Keratinocyte (primary cell): ENCODE data around the gene IL6R. TPM values are rescaled to one million over a fixed set of nuclear protein-coding genes. Genes with fewer than 3 reads are reported as not detected.

Experiments used
- DNase-seq: peaks from one replicate; pipeline ENCODE4 v3.0.0-alpha.2; 2011; ENCODE audit warnings: low read depth, missing footprints, low spot score
- FAIRE-seq: peaks from 2 replicates; lab custom pipeline; 2011; peaks lifted over from hg19 to GRCh38; lab: Jason Lieb, UNC
- H2AFZ ChIP-seq: 2 replicates; pipeline ENCODE4 v1.6.0; 2012; ENCODE audit warnings: low read length, control low read depth, inconsistent platforms; ENCODE audit not compliant: control insufficient read depth
- H3K27ac ChIP-seq: 2 replicates; pipeline ENCODE4 v1.5.1; 2011; ENCODE audit warnings: low read length; ENCODE audit not compliant: control insufficient read depth, insufficient read depth
- H3K27me3 ChIP-seq: 3 replicates; pipeline ENCODE4 v1.6.0; 2011; ENCODE audit warnings: low read length; ENCODE audit not compliant: control insufficient read depth, insufficient read depth; ENCODE audit errors: extremely low read depth
- H3K36me3 ChIP-seq, 2 experiments: 2 replicates in 1 of 2; 3 replicates in 1 of 2; pipeline ENCODE4 v1.5.1; 2011; ENCODE audit warnings: low read length in 2 of 2, mild to moderate bottlenecking in 1 of 2; ENCODE audit not compliant: control insufficient read depth in 2 of 2, insufficient read depth in 2 of 2; ENCODE audit errors: extremely low read depth in 1 of 2
- H3K4me1 ChIP-seq: 3 replicates; pipeline ENCODE4 v1.5.1; 2011; ENCODE audit warnings: low read length; ENCODE audit not compliant: control insufficient read depth, insufficient read depth; ENCODE audit errors: extremely low read depth
- H3K4me2 ChIP-seq: 3 replicates; pipeline ENCODE4 v1.6.0; 2011; ENCODE audit warnings: low read depth, low read length; ENCODE audit not compliant: control insufficient read depth, insufficient read depth; ENCODE audit errors: extremely low read depth
- H3K4me3 ChIP-seq, 3 experiments: fragments of 200-600 bp in 1 of 3; sonication (generic) in 1 of 3; 2 replicates in 2 of 3; 3 replicates in 1 of 3; pipeline ENCODE4 v1.5.1; 2011 to 2016; ENCODE audit warnings: low read length in 3 of 3, mild to moderate bottlenecking in 3 of 3, control low read depth in 2 of 3, inconsistent platforms in 1 of 3, low read depth in 1 of 3, mixed read lengths in 1 of 3, mixed run types in 1 of 3, moderate library complexity in 1 of 3; ENCODE audit not compliant: control insufficient read depth in 2 of 3, insufficient read depth in 2 of 3; ENCODE audit errors: extremely low read depth in 1 of 3
- H3K79me2 ChIP-seq: 2 replicates; pipeline ENCODE4 v1.6.0; 2012; ENCODE audit warnings: low read length; ENCODE audit not compliant: control insufficient read depth, insufficient read depth
- H3K9ac ChIP-seq: 3 replicates; pipeline ENCODE4 v1.6.0; 2011; ENCODE audit warnings: low read length; ENCODE audit not compliant: control insufficient read depth, insufficient read depth; ENCODE audit errors: extremely low read depth
- H3K9me1 ChIP-seq: 3 replicates; pipeline ENCODE4 v1.6.0; 2011; ENCODE audit warnings: low read length; ENCODE audit not compliant: control insufficient read depth, insufficient read depth; ENCODE audit errors: extremely low read depth
- H3K9me3 ChIP-seq: 2 replicates; pipeline ENCODE4 v1.5.1; 2012; ENCODE audit warnings: low read depth, low read length; ENCODE audit not compliant: control insufficient read depth
- H4K20me1 ChIP-seq: 3 replicates; pipeline ENCODE4 v1.6.0; 2011; ENCODE audit warnings: low read length; ENCODE audit not compliant: control insufficient read depth, insufficient read depth; ENCODE audit errors: extremely low read depth
- CTCF ChIP-seq, 3 experiments: IDR thresholded peaks in 1 of 3; conservative IDR thresholded peaks in 1 of 3; optimal IDR thresholded peaks in 1 of 3; 2 replicates in 2 of 3; 3 replicates in 1 of 3; pipeline versions ENCODE3 to v1.5.1; 2011; ENCODE audit warnings: low read length in 3 of 3, mild to moderate bottlenecking in 3 of 3, moderate library complexity in 2 of 3, control low read depth in 1 of 3, inconsistent platforms in 1 of 3; ENCODE audit not compliant: insufficient read depth in 2 of 3; ENCODE audit errors: extremely low read depth in 1 of 3
- EZH2 ChIP-seq: IDR thresholded peaks from one replicate; pipeline ENCODE4 v1.6.1; 2012; ENCODE audit warnings: inconsistent platforms, mild to moderate bottlenecking, low read length, moderate library complexity
- dilution Hi-C: fragments of 300-500 bp; cut with MboI; formaldehyde crosslinking; loops from one replicate; pipeline ENCODE4 v1.7.0; 2020; ENCODE audit warnings: low sequenced_read_pairs; ENCODE audit not compliant: extremely low pct_ligation_motif_present
- polyA plus RNA-seq, 5 experiments: library from polyadenylated mRNA; depleted of rRNA in 3 of 5; stranded (reverse) in 3 of 5; stranded (forward) in 1 of 5; unstranded in 1 of 5; fragments of >200 nt; gene quantifications; 1 replicate in 1 of 5; 2 replicates in 3 of 5; 3 replicates in 1 of 5; pipeline versions ENCODE4 v1.2.1 to v1.2.3, GENCODE V29; 2011 to 2012; ENCODE audit warnings: missing spikeins in 2 of 5, low read depth in 1 of 5, low replicate concordance in 1 of 5

IL6R gene
- polyA plus RNA-seq, 1 donor (not counting 4 experiments of a cell fraction or from before 2014, with no cell fraction given): 12.6 TPM

DNA sequence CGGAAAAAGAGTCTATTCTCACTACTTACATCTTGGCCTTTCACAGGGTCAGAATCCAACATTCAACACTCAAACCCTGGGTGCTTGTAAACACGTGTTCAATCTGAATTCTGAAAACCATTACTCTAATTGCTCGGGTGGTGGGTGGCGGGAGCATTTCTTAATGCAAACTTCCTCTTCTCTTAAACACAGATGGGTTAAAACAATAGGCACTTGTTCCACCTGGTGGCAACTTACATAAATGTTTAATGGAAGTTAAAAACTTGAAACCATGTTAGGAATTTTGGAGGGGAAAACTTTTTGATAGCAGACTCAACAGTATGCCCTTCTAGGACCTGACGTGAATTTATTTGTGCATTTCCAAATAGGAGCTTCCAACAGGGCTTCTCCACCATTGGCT lies 73.5 kb downstream of the IL6R start:
- H4K20me1 ChIP-seq: no peaks in the 10 kb centered on the region
- H3K36me3 ChIP-seq: no peaks in the 10 kb centered on the region
- dilution Hi-C loops: no loop called here
- no peak overlapping the region for H3K4me3 ChIP-seq
- H3K27me3 ChIP-seq: no peaks in the 10 kb centered on the region
- H3K79me2 ChIP-seq: no peaks in the 10 kb centered on the region
- no peak overlapping the region for H3K27ac ChIP-seq
- peak in 1 of 3 experiments; percentile 18 for TF ChIP-seq CTCF (optimal IDR thresholded peaks at IDR 0.05 in 1 of 3, IDR thresholded peaks at IDR 0.05 in 1 of 3, conservative IDR thresholded peaks at IDR 0.05 in 1 of 3; ENCODE audit: extremely low read depth in 1 of 3, insufficient read depth in 2 of 3, low read length in 3 of 3)
- TF ChIP-seq EZH2: no peak
- H3K9me3 ChIP-seq: no peaks in the 10 kb centered on the region
- no peak overlapping the region for H2AFZ ChIP-seq
- no peak for FAIRE-seq
- no peaks in the 10 kb centered on the region for H3K9me1 ChIP-seq
- no peak for DNase-seq
- no peak overlapping the region for H3K4me2 ChIP-seq
- H3K4me1 ChIP-seq: peaks cover 16% of the 10 kb centered on the region
- no peak overlapping the region for H3K9ac ChIP-seq

DNA sequence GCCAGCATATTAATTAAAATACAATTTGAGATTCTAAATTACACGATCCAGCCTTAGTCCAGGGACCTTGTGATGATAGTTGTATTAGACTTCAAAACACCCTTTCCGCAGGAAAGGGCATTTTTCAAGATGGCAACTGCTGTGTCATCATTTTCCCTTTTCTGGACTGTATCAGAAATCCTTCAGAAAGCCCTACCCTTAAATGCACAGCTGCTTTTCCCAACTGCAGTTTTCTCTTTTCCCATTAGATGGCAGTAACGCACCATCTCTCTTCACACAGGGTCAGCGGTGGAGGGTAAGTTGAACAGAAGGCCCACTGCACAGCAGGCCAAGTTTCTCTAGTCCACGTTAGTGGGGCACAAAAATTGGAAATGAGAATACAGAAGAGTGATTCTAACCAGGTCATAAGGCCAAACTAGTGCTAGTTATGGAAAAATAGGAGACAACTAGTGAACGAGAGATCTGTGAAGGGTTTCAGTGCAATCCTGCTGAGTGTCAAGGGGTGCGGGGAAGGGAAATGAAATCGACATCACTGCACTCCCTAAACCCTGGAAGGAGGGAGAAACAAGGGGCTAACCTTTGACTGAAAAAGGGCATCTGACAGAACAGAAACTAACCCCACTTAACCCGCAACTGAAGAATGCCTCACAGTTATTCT lies 74.8 kb downstream of the IL6R start:
- Histone ChIP-seq H3K36me3 (no peaks in the 10 kb centered on the region), H3K4me3 (no peak overlapping the region), H3K9ac (no peak overlapping the region), H3K4me2 (no peak overlapping the region), H4K20me1 (peaks cover 3% of the 10 kb centered on the region), H3K79me2 (no peaks in the 10 kb centered on the region), H3K9me3 (no peaks in the 10 kb centered on the region), H2AFZ (peak overlapping the region; percentile 42), H3K4me1 (peaks cover 16% of the 10 kb centered on the region), H3K9me1 (no peaks in the 10 kb centered on the region), H3K27ac (no peak overlapping the region), H3K27me3 (no peaks in the 10 kb centered on the region)
- TF ChIP-seq CTCF (optimal IDR thresholded peaks at IDR 0.05 in 1 of 3, IDR thresholded peaks at IDR 0.05 in 1 of 3, conservative IDR thresholded peaks at IDR 0.05 in 1 of 3; ENCODE audit: extremely low read depth in 1 of 3, insufficient read depth in 2 of 3, low read length in 3 of 3): peak; percentile 79 to 91 (median 82)
- no peak for TF ChIP-seq EZH2
- FAIRE-seq: no peak
- dilution Hi-C loops: no loop called here
- DNase-seq: no peak
